Breast epithelium (tissue), 3 donors: ENCODE data around the gene PURA.

ENCODE experiments used
- CTCF ChIP-seq, 3 donors: fragments of 450-650 bp; IDR thresholded peaks; one replicate each; pipeline ENCODE4 v1.5.1; 2016 to 2017; ENCODE audit warnings: antibody characterized with exemption in 3 of 3, mild to moderate bottlenecking in 3 of 3, moderate library complexity in 3 of 3
- POLR2A ChIP-seq: fragments of 450-650 bp; IDR thresholded peaks from one replicate; pipeline ENCODE4 v1.6.1; 2016; ENCODE audit warnings: antibody characterized with exemption, mild to moderate bottlenecking, moderate library complexity
- POLR2AphosphoS5 ChIP-seq, 3 donors: sonication (generic); formaldehyde crosslinking; IDR thresholded peaks; one replicate each; pipeline ENCODE4 v1.6.1; 2017; ENCODE audit warnings: antibody characterized with exemption in 3 of 3

GRCh38 chr5:140166911-140167310 is 53.0 kb downstream of the PURA start:
- TF ChIP-seq CTCF (IDR thresholded peaks at IDR 0.05) = no peak
- no peak for TF ChIP-seq POLR2A
- no peak for TF ChIP-seq POLR2AphosphoS5 (IDR thresholded peaks at IDR 0.05)
